ENCODE data around the gene ANKS1A. TPM values are rescaled to one million over a fixed set of nuclear protein-coding genes. Genes with fewer than 3 reads are reported as not detected.
"Not testable (repeated sequence)": the region's sequence is repeated elsewhere in the genome, so short reads cannot be mapped to it uniquely, and the experiment has no call there.

Gene ANKS1A
- total and polyA plus RNA-seq, 2 experiments from 2014 or later, result 12.1 to 31.9 TPM

DNA sequence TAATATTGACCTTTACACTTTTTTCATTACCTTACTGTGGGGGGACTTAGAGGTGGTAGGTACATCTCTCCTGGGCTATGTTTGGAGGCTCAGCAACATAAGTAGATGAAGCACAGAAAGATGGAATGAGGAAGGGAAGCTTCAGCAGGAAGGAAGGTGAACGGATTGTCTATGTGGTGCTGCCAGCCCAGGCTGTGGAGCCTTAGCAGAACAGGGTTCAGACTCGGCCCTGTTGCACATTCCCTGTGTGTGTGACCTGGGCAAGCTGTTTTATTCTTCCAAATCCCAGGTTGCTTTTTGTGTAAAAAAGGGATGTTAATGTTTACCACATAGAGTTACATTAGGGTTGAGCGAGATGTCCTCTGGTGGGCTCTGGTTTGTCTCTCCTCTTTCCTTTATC lies 41.2 kb downstream of the ANKS1A start:
- peaks cover 19% of the 10 kb centered on the region for H3K4me1 ChIP-seq (ENCODE audit: insufficient read depth)
- H3K27me3 ChIP-seq (ENCODE audit: insufficient read depth), result no peaks in the 10 kb centered on the region
- no peak overlapping the region for H3K4me2 ChIP-seq
- H3K27ac Mint-ChIP-seq, result no peak overlapping the region
- H3K4me1 Mint-ChIP-seq, result peaks cover 32% of the 10 kb centered on the region
- no peaks in the 10 kb centered on the region for H3K9me3 Mint-ChIP-seq
- H3K9me2 ChIP-seq (ENCODE audit: insufficient read depth), result no peaks in the 10 kb centered on the region
- H3K36me3 ChIP-seq (ENCODE audit: insufficient read depth), result no peaks in the 10 kb centered on the region
- TF ChIP-seq, protein P1, sequence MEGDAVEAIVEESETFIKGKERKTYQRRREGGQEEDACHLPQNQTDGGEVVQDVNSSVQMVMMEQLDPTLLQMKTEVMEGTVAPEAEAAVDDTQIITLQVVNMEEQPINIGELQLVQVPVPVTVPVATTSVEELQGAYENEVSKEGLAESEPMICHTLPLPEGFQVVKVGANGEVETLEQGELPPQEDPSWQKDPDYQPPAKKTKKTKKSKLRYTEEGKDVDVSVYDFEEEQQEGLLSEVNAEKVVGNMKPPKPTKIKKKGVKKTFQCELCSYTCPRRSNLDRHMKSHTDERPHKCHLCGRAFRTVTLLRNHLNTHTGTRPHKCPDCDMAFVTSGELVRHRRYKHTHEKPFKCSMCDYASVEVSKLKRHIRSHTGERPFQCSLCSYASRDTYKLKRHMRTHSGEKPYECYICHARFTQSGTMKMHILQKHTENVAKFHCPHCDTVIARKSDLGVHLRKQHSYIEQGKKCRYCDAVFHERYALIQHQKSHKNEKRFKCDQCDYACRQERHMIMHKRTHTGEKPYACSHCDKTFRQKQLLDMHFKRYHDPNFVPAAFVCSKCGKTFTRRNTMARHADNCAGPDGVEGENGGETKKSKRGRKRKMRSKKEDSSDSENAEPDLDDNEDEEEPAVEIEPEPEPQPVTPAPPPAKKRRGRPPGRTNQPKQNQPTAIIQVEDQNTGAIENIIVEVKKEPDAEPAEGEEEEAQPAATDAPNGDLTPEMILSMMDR (conservative IDR thresholded peaks at IDR 0.05; ENCODE audit: low read depth in 2 of 2), result no peak
- TF ChIP-seq EZH2 (IDR thresholded peaks at IDR 0.05; ENCODE audit: low read depth, unreplicated experiment) (no peak), EZH2phosphoT487 (IDR thresholded peaks at IDR 0.05; ENCODE audit: unreplicated experiment) (no peak), ZNF114 (CRISPR knock-in tag; IDR thresholded peaks at IDR 0.05) (no peak), NANOG (IDR thresholded peaks at IDR 0.05; ENCODE audit: borderline replicate concordance) (no peak), CREB1 (CRISPR knock-in tag; IDR thresholded peaks at IDR 0.05; ENCODE audit: low read depth) (no peak), STAT1 (IDR thresholded peaks at IDR 0.05; ENCODE audit: unreplicated experiment) (no peak)
- TF ChIP-seq, protein P2, sequence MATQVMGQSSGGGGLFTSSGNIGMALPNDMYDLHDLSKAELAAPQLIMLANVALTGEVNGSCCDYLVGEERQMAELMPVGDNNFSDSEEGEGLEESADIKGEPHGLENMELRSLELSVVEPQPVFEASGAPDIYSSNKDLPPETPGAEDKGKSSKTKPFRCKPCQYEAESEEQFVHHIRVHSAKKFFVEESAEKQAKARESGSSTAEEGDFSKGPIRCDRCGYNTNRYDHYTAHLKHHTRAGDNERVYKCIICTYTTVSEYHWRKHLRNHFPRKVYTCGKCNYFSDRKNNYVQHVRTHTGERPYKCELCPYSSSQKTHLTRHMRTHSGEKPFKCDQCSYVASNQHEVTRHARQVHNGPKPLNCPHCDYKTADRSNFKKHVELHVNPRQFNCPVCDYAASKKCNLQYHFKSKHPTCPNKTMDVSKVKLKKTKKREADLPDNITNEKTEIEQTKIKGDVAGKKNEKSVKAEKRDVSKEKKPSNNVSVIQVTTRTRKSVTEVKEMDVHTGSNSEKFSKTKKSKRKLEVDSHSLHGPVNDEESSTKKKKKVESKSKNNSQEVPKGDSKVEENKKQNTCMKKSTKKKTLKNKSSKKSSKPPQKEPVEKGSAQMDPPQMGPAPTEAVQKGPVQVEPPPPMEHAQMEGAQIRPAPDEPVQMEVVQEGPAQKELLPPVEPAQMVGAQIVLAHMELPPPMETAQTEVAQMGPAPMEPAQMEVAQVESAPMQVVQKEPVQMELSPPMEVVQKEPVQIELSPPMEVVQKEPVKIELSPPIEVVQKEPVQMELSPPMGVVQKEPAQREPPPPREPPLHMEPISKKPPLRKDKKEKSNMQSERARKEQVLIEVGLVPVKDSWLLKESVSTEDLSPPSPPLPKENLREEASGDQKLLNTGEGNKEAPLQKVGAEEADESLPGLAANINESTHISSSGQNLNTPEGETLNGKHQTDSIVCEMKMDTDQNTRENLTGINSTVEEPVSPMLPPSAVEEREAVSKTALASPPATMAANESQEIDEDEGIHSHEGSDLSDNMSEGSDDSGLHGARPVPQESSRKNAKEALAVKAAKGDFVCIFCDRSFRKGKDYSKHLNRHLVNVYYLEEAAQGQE (IDR thresholded peaks at IDR 0.05; ENCODE audit: unreplicated experiment), result no peak
- TF ChIP-seq, protein P3, sequence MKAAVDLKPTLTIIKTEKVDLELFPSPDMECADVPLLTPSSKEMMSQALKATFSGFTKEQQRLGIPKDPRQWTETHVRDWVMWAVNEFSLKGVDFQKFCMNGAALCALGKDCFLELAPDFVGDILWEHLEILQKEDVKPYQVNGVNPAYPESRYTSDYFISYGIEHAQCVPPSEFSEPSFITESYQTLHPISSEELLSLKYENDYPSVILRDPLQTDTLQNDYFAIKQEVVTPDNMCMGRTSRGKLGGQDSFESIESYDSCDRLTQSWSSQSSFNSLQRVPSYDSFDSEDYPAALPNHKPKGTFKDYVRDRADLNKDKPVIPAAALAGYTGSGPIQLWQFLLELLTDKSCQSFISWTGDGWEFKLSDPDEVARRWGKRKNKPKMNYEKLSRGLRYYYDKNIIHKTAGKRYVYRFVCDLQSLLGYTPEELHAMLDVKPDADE (IDR thresholded peaks at IDR 0.05), result no peak
- H3K27me3 Mint-ChIP-seq (ENCODE audit: insufficient read depth, low read depth, poor library complexity), result no peaks in the 10 kb centered on the region
- DNase-seq (ENCODE audit: low spot score), result no peak
- ATAC-seq, result no peak
- H3F3A ChIP-seq (replicated peaks; ENCODE audit: low read depth), result no peaks in the 10 kb centered on the region
- H3K27ac ChIP-seq (ENCODE audit: low read depth), result no peak overlapping the region
- no peak overlapping the region for H2AFZ ChIP-seq
- no peaks in the 10 kb centered on the region for H3K36me3 Mint-ChIP-seq (ENCODE audit: low read depth)
- no peak overlapping the region for H3K4me3 Mint-ChIP-seq
- no peak overlapping the region for H3K4me3 ChIP-seq
- H3K79me2 ChIP-seq (replicated peaks; ENCODE audit: insufficient read depth), result peaks cover 41% of the 10 kb centered on the region
- H4K20me1 ChIP-seq (replicated peaks; ENCODE audit: insufficient read depth), result peaks cover 47% of the 10 kb centered on the region

DNA sequence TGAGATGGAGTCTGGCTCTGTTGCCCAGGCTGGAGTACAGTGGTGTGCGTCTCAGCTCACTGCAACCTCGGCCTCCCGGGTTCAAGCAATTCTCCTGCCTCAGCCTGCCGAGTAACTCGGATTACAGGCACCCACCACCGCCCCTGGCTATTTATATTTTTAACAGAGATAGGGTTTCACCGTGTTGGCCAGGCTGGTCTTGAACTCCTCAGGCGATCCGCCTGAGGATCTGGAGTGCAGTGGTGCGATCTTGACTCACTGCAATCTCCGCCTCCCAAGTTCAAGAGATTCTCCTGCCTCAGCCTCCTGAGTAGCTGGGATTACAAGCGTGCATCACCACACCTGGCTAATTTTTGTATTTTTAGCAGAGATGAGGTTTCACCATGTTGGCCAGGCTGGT lies 43.1 kb downstream of the ANKS1A start:
- not testable (repeated sequence) for H3F3A ChIP-seq (replicated peaks; ENCODE audit: low read depth); H3K27me3 Mint-ChIP-seq (ENCODE audit: insufficient read depth, low read depth, poor library complexity); H3K9me2 ChIP-seq (ENCODE audit: insufficient read depth); H3K36me3 Mint-ChIP-seq (ENCODE audit: low read depth); H3K4me3 ChIP-seq; H3K27me3 ChIP-seq (ENCODE audit: insufficient read depth); H3K9me3 Mint-ChIP-seq; DNase-seq (ENCODE audit: low spot score); H3K4me1 ChIP-seq (ENCODE audit: insufficient read depth); ATAC-seq; H3K27ac ChIP-seq (ENCODE audit: low read depth); H3K36me3 ChIP-seq (ENCODE audit: insufficient read depth); H3K27ac Mint-ChIP-seq; H3K4me3 Mint-ChIP-seq; H2AFZ ChIP-seq; H3K4me2 ChIP-seq
- Histone ChIP-seq H3K79me2 (replicated peaks; ENCODE audit: insufficient read depth) (peaks cover 28% of the 10 kb centered on the region), H4K20me1 (replicated peaks; ENCODE audit: insufficient read depth) (peaks cover 43% of the 10 kb centered on the region)
- peaks cover 16% of the 10 kb centered on the region for H3K4me1 Mint-ChIP-seq

All from GM23338 (cell line).